GM21381 (cell line): ENCODE measurements around the gene FAM114A1.

Experiments
- ATAC-seq: cut with Tn5 transposase; IDR thresholded peaks from one replicate; pipeline ENCODE4 v1.9.1; 2021; ENCODE audit warnings: mild to moderate bottlenecking, moderate library complexity; ENCODE audit not compliant: unreplicated experiment

FAM114A1 gene

GRCh38 chr4:38857354-38858096 lies 10.1 kb upstream of the FAM114A1 start:
- peak; percentile 54 for ATAC-seq

GRCh38 chr4:38858097-38858420 lies 9.5 kb upstream of the FAM114A1 start:
- no peak for ATAC-seq

GRCh38 chr4:38859501-38859900 lies 8.1 kb upstream of the FAM114A1 start:
- no peak for ATAC-seq

GRCh38 chr4:38860788-38861424 lies 6.7 kb upstream of the FAM114A1 start:
- ATAC-seq = peak; percentile 44

- no peak for ATAC-seq
These were observed 5.8 kb upstream of the FAM114A1 start for GRCh38 chr4:38861791-38862190.

- no peak for ATAC-seq
These were observed 2.2 kb upstream of the FAM114A1 start for GRCh38 chr4:38865445-38865844.

GRCh38 chr4:38866973-38867477 lies 581 bp upstream of the FAM114A1 start:
- ATAC-seq = no peak

GRCh38 chr4:38868059-38868960 lies 704 bp downstream of the FAM114A1 start:
- no peak for ATAC-seq

- no peak for ATAC-seq
These were observed 1.9 kb downstream of the FAM114A1 start for GRCh38 chr4:38869511-38869910.

- no peak for ATAC-seq
These were observed 2.6 kb downstream of the FAM114A1 start for GRCh38 chr4:38870098-38870808.

GRCh38 chr4:38871593-38871992 lies 4.0 kb downstream of the FAM114A1 start:
- no peak for ATAC-seq

- ATAC-seq = no peak
These were observed 5.0 kb downstream of the FAM114A1 start for GRCh38 chr4:38872620-38873019.

GRCh38 chr4:38873290-38873944 lies 5.8 kb downstream of the FAM114A1 start:
- no peak for ATAC-seq

- no peak for ATAC-seq
These were observed 9.0 kb downstream of the FAM114A1 start for GRCh38 chr4:38876636-38877035.

- ATAC-seq = no peak
These were observed 16.6 kb downstream of the FAM114A1 start for GRCh38 chr4:38884254-38884653.

GRCh38 chr4:38889143-38889542 lies 21.5 kb downstream of the FAM114A1 start:
- ATAC-seq = no peak

GRCh38 chr4:38891051-38891983 lies 23.7 kb downstream of the FAM114A1 start:
- no peak for ATAC-seq

- no peak for ATAC-seq
These were observed 26.8 kb downstream of the FAM114A1 start for GRCh38 chr4:38894322-38894982.

GRCh38 chr4:38896940-38897339 lies 29.3 kb downstream of the FAM114A1 start:
- no peak for ATAC-seq
